ENCODE measurements around the gene ZFHX3.

Gene ZFHX3

DNA sequence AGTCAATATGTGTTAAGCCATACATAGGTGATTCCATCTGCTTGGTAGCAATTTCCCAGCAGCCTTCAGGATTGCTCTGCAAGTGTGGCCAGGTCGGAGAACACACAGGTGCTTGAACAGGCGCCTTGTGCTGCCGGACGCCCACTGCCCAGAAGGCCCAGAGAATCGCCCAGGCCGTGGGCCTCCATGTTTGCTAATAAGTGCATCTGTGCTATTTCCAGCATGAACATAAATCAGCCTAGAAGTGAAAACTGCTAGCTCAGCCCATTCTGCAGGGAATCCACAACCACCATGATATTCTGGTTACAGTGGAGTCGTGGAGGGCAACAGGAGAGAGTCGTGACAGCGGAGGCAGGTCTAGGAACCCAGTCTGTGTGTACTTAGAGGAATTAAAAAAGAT, 78.1 kb downstream of the ZFHX3 start:
- DNase-seq = no peak

DNA sequence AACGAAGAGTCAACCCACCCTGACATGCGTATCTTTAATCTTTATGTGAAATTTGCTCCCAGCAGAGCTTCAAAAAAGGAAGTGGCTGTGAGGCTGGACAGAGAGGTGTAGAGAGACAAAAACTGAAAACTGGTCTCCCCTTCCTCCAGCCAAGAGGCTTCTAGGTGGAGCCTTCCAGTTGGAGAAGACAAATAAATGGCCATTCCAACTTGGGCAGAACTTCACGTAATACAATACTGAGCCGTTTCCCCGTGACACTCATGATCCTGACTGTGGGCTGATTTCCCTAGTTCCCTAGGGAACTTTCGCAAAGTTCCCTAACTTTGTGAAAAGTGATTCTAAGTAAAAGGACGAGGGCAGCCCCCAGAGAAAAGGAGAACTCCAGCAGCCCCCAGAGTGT, 78.8 kb downstream of the ZFHX3 start:
- no peak for DNase-seq

GRCh38 chr16:72967941-72968340, 80.0 kb downstream of the ZFHX3 start:
- DNase-seq = no peak

DNA sequence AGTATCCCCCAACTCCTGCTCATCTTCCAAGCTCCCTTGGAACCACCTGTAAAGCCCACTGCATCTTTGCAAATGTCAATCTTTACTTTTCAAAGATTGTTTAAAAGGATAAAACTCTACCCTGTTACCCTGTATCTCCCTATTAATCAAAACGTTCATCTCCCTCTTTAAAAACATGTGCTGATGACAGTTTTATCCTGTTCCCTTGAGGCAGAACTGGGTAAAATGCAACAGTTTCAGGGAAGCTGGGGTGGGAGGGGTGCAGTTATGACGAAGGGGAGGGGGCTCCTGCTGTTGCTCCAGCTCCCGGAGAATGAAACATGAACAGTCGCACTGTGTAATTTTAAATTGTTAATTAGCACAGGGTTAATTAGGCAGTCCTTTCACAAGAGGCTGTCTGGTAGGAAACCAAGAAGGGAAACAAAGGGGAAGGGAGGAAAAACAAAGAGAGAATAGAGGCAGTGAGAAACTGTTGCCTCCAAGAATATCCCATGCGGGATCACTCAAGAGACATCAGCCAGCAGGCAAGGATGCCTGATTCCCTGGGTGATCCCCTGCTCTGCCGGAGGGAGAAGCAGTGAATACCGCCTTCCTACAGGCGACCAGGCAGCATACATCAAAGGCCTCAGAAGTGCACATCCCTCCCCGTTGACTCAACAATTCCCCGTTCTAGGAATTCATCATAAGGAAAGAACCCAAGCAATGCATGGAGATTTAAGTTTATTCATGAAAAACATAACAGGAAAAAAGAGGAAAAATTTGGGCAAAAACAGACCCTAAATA, 84.2 kb downstream of the ZFHX3 start:
- DNase-seq = no peak

GRCh38 chr16:72962347-72962746, 85.6 kb downstream of the ZFHX3 start:
- no peak for DNase-seq

- no peak for DNase-seq
Measured at GRCh38 chr16:72961863-72962262, 86.1 kb downstream of the ZFHX3 start.

GRCh38 chr16:72961115-72961832, 86.7 kb downstream of the ZFHX3 start:
- DNase-seq = peak; percentile 76

GRCh38 chr16:72960101-72960500, 87.8 kb downstream of the ZFHX3 start:
- no peak for DNase-seq

DNA sequence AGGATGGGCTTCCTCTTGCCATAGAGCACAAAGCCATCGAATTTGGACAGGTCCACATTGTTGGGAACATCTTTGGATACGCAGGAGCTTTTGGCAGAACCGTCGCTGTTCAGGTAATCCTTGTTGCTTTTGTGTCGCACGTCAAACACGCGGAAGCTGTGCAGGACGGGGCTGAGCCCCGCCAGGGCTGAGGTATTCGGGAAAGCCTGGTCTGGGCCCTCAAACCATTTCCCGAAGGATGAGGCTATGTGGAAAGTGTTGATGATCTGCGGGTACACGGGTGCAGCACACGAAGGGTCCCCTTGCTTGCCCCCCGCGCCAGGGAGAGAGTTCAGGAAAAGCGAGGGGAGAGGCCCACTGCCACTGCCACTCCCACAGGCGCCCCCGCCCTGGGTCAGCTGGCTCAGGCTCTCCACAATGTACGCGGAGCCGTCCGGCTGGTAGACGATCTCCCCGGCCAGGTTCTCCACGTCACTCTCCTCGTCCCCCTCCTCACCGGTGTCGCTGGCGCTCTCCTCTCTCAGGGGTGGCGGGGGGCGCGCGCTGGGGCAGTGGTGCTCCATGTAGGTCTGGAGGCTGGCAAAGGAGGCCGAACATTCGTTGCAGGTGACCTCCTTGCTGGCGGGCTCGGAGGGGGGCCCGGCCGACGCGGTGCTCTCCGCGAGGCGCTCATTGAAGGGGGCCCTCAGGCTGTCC, 88.5 kb downstream of the ZFHX3 start:
- DNase-seq = no peak

- no peak for DNase-seq
Measured at GRCh38 chr16:72958522-72959076, 89.3 kb downstream of the ZFHX3 start.

DNA sequence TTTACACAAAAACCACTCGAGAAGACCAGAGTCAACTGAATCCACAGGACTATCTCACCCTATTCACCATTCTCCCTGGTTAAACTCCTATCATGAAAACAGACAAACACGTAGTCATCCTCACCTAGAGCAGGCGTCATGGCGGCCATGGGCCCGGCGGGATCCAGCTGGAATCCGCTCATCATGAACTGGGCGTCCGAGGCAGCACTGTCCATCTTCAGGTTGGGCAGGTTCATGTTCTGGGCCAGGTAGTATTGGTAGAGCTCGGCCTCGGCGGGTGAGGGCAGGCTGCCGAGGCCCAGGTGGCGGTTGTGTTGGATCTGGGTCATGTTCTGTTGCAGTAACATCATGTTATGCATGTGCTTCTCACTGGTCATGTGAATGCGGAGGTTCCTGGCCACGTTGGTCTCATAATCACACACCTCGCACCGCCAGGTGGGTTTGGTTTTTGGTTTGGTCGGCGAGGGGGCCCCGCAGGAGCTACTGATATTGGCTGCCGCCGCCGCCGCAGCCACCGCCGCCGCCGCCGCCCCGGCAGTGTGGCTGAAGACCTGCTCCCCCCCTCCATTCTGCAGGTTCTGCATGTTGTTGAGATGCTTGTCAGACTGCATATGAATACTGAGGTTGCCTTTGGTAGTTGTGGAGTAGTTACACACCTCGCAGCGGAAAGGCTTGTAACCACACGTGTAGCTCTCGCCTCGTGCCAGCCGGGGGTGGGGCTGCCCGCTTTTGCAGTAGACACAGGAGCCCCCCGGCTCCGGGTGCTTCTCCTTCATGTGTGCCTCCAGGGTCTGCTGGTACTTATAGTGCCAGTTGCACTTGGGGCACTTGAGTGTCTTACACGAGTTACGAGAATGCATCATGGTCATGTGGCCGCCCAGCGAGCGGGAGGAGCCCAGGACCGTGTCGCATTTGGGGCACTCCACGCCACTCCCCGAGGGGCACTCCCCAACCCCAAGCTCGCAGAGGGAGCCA, 90.3 kb downstream of the ZFHX3 start:
- no peak for DNase-seq

GRCh38 chr16:72956124-72957064, 91.5 kb downstream of the ZFHX3 start:
- DNase-seq = no peak

GRCh38 chr16:72952811-72953271, 95.1 kb downstream of the ZFHX3 start:
- DNase-seq = no peak

DNA sequence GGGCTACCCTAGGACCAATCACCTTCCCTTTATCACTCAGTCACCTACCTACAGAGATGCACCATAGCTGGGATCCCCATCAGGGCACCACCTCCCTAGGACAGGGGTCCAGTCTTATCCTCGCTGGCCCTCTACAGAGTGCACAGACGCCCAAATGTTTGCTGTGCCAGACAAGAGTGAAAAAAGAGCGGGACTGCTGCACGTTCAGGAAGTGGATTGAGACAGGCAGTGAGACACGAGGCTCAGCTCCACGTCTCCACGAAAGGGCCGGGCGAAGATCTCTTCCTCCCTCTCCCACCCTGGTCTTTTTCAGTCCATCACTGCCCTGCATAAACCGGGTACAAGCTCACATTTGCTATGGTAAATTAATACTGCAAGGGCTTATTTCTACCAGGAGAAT, 95.5 kb downstream of the ZFHX3 start:
- no peak for DNase-seq

DNA sequence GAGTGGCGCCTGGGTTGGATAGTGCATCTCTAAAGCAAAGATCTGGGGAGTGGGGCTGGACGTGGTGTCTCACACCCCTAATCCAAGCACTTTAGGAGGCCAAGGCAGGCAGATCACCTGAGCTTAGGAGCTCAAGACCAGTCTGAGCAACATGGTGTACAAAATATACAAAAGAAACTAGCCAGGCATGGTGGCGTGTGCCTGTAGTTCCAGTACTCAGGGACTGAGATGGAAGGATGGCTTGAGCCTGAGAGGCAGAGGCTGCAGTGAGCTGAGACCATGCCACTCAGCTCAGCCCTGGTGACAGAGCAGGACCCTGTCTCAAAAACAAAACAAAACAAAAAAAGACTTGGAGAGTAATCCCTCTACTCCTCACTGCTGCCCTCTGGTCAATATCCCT, 96.0 kb downstream of the ZFHX3 start:
- DNase-seq = no peak

- DNase-seq = no peak
Measured at GRCh38 chr16:72950669-72951068, 97.3 kb downstream of the ZFHX3 start.

- DNase-seq = no peak
Measured at GRCh38 chr16:72948238-72948829, 99.6 kb downstream of the ZFHX3 start.

DNA sequence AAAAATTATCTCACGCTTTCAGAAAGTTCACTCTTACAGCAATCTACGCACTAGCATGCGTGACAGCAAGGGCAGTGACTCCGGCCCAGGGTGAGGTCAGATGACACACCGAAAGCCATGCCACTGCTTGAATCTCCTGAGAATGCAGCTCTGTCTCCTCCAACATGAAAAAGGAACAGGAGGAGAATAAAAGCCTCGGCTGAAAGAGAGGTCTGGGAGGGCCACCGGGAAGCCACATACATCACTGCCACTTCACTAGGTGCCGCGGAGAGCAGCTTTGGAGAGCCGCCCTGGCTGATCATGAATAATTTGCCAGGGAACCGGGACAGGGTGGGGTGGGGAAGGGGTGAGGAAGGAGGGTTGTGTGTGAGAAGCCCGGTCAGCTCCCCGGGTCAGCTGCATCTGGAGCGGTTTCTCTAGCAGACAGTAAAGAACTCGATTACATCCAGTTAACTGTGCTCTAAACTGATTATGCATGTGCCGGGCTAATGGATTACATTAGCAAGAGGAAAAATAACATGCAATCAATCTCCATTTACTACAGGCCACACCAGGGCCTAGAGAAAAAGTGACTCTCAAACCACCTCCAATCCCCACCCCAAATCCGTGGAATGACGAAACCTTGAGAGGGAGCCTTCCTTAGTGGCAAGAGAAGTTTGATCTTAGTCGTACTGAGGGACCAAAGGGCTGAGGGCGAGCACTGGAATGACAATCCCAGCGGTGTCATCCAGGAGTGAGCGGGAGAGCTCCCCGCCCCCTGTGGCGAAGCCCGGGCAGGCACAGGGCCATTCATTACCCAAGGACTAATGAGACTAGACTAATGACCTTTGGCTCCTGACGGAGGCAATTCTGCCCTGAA, 100.3 kb downstream of the ZFHX3 start:
- no peak for DNase-seq

- DNase-seq = no peak
Measured at GRCh38 chr16:72946474-72947194, 101.3 kb downstream of the ZFHX3 start.
